HG03139 (cell line): ENCODE results near the gene LDLRAD4.
A peak's percentile ranks its signal among the peaks of the same experiment; 100 is the strongest.
"Not testable (repeated sequence)": the region's sequence is repeated elsewhere in the genome, so short reads cannot be mapped to it uniquely, and the experiment has no call there.

ENCODE experiments used
- ATAC-seq: cut with Tn5 transposase; IDR thresholded peaks from one replicate; pipeline ENCODE4 v1.9.1; 2021; ENCODE audit not compliant: unreplicated experiment

LDLRAD4 gene

DNA sequence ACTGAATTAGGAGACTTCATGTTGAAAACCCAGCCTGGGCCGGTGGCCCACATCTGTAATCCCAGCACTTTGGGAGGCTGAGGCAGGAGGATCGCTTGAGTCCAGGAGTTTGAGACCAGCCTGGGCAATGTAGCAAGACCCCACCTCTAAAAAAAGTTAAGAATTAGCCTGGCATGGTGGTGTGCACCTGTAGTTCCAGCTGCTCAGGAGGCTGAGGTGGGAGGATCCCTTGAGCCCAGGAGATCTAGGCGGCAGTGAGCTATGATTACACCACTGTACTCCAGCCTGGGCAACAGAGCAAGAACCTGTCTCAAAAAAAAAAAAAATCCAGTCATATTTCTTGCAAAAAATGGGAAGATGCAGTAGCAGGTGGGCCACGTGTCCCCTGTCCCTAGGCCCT lies 257.8 kb downstream of the LDLRAD4 start:
- ATAC-seq, result not testable (repeated sequence)

DNA sequence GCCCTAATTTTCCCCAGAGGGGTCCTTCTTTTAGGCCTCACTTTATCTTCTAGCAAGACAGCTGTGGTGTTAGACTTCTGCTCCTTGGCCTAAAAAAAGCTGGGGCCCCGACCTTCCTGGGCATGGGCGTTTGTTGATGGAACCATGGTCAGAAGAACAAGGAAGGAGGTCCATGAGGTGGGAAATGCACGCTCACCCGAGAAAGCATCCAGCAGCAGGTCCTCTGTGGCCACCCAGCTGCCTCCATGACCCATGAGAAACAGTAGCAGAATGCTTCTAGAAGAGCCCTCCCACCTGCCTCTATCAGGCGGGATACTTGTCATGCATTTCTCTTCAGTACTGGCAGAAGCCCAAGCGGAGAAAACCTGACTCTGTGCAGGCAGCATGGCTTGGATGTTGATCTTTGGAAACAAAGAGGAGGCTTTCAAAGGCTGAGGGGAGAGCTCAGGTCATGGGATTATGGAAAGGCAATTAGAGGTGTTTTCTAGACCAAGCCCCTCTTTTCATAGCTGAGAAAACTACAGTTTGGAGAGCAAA lies 258.7 kb downstream of the LDLRAD4 start:
- ATAC-seq, result no peak

DNA sequence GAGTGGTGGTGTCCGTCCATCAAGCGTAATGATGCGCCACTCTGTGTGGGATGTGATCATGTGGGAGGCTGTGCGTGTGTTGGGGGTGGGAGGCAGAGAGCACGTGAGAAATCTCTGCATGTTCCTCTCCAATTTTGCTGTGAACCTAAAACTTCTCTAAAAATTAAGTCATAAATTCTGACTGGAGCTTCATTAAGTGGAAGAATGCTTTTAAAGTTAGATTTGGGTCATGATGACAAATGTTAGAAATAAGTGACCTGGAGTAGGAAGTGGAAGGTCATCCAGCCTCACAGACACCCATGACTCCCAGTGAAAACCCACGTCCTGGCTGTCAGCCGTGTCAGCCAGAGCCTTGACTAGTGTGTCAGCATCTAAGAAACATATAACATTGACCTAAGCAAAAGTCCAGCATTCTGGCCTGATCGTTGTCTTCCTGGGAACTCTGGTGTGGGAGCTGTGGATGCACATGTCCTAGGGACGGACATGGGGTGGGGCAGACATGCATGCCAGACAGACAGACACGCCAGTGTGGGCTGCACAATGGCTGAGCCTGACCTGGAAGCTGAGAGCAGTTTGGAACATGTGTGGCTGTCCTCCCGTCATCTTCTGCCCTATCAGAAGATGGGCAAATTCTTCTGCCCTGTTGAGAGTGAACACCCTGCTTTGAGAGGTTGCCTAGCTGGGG lies 262.2 kb downstream of the LDLRAD4 start:
- no peak for ATAC-seq

DNA sequence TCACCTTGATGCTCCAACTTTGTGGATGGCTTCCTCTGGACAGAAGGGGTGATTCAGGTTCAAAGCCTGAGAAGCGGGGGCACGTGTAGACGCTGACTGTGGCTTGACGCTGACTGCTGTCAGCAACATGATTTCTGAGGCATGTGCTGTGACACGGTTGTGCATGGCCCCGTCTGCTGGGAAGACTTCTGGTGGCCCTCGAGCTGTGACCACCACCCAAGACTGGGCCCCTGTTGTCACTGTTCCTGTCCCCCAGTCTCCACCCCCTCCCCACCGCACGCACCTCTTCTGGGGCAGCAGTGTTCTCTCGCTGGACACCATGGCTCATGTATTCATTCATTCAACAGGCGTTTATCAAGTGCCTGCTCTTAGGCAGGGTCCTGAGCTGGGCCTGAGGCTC lies 262.8 kb downstream of the LDLRAD4 start:
- no peak for ATAC-seq

DNA sequence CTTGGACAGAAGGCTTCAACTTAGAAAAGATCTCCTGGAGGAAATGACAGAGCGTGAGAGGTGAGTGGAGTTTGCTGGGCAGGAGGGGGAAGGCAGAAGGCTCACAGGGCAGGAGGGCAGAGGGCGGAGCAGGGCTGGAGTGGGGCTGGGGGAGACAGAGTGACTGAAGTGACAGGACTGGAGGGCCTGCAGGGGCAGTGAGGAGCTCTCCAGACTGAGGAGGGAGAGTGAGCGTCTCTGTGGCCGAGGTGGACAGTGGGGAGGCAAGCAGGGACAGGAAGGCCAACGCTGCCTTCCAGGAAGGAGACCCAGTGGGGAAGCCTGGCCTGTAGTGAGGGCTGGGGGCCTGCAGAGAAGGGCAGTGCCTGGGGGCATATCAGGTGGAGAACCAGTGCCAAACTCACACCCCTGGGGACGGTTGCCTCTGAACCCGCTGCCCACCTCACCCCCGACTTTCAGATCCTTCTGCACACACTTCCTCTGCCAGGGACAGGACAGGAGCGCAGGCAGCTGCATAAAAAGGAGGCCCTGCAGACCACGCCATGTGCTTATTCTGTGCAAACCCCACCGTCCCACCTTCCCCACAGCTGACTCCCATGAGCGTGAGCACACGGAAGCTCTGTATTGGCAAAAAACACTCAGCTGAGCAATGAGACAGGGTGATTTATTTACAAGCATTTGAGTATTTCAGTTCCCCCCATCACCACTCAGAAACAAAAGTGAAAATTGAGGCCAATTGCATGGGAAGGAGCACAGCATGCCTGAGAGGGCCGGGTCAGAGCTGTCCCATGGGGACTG lies 263.5 kb downstream of the LDLRAD4 start:
- ATAC-seq, result peak; percentile 91

DNA sequence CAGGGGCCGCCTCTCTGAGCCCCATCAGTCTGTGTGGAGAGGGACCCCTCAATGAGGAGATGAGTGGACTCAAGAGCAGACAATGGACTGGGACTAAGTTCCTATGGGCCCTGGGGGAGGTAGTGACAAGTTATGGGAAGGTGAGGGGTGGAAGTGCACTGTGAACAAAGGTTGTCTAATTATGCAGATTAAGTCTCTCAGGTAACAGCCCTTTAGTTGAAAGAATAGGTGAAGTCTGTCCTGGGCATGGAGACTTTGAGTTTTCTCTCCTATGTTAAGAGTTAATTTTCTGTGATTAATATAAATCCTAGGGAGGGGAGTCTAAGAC lies 264.0 kb downstream of the LDLRAD4 start:
- ATAC-seq, result no peak

DNA sequence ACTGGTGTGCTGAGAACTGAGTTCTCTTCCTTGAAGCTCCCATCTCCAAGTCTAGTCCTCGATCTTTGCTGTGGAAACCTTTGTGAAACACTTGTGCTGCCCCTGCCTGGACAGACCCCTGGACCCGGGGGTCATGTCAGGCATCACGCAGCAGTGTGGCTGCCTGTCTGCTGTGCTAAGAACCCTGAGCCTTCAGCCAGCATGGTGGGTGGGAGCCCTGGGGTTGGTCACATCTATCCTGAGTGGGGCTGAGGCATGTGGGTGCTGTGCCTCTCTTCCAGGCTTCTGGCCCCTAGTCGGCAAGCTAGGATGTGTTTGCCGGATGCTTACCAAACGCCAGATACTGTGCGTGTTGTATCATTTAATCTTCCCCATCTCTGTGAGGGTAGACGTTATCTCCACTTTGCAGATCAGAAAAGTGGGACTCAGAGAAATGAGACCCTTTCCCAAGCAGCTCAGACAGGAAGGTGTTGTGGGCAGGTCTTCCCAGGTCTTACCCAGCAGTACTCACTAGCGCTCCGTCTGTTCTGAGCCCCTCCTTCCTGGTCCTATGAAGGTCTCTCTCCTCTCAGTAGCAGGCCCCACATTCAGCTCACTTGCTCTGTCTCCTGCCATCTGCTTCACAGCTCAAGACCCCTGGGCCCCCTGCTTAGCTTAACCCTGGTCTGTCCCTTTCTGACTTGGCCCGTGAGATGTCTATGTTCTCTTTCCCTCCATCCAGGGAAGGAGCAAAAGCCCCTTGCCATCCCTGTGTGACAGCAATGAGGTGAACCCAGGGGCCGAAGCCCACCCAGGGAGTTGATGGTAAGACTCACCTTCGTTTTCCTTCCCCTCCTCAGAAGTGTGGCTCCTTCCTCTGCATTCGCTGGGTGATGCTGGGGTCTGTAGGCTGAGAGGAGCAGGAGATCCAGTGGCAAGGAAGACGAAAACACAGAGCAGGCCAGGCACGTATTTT lies 265.0 kb downstream of the LDLRAD4 start:
- ATAC-seq, result no peak

DNA sequence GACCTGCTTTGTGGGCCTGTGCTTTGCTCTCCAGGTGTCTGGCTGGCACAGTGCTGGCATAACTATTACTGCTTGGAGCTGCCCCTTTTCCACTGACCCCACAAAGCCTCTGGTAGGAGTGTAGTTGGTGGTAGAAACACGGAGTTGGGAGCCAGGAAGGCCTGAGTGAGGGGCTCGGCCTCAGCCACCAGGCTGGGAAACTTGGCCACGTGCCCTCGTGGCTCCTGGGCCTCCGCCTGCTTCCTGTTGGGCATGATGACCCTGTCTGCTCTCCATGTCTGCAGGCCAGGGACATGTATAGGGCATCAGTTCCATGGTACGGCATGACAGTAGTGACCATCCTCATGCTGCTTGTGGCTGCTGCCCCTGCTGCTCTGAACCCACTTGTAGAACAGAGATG lies 266.6 kb downstream of the LDLRAD4 start:
- no peak for ATAC-seq

DNA sequence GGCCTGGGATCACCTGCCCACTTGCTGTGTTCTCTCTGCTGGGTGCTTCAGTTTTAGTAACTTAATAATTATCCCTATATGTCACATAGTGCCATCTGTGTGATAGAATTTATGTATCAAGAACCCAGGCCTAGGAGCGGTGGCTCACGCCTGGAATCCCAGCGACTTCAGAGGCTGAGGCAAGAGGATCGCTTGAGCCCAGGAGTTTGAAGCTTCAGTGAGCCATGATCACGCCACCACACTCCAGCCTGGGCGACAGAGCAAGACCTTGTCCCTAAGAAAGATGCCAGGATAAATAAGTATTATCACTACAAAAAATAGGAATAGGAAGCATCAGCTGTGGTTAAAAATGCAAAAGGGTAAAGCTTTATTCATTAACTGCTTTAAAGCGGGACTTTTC lies 267.0 kb downstream of the LDLRAD4 start:
- no peak for ATAC-seq

DNA sequence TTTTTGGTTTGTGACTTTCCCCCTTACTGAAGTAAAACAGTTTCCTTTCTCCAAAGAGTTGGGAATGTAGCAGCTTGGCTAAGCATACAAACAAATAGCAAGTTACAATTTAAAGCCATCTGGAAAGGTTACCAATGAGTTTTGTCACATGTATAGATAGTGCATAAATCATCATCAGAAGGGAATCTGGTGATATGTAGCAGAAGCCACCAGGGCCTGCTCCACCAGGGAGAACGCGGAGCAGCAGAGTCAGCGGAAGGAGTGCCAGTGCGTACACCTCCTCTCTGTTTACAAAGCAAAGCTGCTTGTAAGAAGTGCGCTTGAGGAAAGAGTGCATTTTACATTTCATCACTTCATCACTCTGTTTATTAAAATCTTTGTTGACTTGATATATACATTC lies 267.7 kb downstream of the LDLRAD4 start:
- no peak for ATAC-seq

DNA sequence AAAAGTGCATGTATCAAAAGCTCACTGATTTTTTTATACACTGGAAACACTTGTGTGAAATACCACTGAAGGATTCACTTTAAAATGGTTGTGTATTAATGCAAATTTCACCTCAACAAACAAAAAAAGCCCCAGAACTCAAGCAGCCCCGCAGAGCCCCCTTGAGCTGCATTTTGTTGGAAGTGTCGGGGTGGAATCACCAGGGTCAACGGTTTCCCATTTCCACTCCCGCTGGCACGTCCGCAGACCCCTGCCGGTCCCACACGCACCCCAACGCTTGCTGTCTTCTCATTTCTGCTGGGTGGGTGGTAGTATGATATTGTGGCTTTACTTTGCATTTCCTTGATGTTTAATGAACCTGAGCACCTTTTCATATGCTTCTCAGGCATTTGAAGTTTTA lies 268.1 kb downstream of the LDLRAD4 start:
- no peak for ATAC-seq

DNA sequence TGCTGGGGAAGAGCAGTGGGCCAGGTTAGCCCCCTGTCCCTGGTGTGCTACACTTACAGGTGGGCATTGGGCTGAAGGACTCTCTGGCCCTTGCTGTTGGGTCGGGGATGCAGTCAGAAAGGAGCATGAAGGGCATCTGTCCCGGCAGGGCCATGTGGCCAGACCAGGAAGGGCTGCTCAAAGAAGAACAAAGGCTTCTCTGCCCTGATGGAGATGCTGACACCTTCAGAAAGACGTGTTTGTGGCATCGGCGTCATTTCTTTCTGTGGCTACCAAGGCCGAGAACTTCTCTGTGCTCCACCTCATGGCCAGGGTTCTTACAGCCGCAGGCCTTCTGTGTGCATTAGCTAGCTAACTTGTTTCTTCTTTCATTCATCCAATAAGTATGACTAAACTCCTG lies 268.7 kb downstream of the LDLRAD4 start:
- no peak for ATAC-seq

DNA sequence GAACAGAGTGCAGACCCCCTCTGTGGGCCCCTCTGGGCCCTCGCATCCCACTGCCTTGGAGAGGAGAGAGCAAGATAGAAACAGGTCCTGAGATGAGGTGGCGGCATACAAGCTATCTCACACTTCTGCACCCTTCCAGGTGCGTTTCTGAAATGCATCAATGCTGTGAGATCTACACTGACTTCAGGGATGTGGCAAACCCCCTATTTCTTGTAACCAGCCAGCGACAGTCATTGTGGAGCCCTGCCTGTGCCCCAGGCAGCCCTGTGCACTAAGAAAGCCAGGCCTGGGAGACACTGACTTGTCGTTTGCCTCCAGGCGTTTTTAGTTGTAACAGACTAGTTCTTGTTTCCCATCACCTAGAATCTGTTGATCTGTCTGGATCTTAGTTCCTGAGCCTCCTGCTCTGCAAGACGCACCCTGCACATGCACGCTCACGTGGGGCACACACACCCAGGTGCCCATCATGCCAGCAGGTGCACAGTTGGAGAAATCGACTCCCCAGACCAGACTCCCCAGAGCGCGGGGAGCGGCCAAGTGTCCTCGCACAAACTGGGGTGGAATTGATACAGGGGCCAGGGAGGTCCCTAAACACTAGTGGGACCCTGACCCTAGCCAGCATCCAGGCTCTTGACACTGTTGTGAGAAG lies 269.8 kb downstream of the LDLRAD4 start:
- no peak for ATAC-seq

DNA sequence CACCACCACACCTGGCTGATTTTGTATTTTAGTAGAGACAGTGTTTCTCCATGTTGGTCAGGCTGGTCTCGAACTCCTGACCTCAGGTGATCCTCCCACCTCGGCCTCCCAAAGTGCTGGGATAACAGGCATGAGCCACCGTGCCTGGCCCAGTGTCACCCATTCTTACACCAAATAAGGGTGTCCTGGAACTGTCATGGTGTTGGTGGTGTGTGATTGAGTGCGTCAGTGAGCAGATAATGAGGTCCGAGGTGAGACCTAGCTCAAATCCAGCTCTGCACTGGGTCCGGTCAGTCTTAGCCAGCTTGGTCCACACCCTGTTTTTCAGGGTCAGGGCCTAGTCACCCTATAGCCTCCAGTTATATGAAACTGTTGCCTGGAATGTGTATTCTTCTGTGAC lies 270.7 kb downstream of the LDLRAD4 start:
- not testable (repeated sequence) for ATAC-seq

DNA sequence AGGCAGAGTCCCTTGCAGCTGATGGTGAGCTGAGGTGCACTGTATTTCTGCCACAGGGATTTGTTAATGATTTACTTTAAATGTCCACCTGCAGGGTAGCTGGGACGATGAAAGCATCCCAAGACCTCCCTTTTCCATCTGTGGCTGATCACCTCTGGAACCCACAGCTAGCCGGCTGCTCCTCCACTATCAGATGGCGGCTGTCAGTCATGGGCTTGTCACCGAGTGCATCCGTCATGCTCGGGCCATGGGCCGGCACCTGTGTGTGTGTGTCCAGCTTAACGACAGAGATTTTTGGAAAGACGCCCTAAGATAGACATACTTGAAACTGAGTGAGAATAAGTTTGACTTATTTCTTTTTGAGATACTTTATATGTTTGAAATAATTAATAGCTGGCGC lies 272.6 kb downstream of the LDLRAD4 start:
- ATAC-seq, result no peak

DNA sequence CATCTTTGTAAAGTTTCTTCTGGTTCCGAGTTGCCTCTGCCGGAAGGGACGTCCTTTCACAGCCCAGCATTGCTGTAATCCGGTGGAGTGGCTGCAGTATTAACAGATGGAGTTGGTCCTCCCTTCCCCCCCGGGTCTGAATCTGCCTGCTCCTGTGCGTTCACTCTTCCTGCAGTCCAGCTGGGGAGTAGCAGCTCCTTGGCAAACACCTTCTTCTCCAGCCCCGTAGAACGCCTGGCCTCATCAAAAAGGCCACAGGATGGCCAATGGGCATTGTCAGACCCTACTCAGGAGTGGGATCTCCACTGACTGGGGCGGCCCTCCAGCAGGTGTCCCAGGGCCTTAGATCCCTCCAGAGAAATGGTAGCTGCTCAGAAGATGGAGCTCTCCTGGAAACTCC lies 273.8 kb downstream of the LDLRAD4 start:
- ATAC-seq, result no peak

DNA sequence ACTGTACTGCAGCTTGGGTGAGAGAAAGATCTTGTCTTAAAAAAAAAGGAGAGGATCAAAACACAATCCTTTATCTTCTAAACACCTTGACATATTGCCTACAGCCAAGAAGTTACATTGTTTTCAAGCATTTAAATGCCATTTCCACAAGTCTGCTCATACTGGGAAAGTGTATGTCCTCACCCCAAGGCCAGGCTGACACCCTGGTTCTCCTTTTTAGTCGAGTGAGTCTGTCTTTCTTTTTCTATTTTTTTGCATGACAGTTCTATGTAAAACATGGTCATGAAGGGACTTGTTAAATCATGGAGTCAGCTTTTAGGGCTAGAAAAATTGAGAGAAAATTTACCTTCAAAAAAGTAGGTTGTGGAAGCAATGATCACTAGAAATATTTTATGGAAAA lies 274.5 kb downstream of the LDLRAD4 start:
- ATAC-seq, result no peak

DNA sequence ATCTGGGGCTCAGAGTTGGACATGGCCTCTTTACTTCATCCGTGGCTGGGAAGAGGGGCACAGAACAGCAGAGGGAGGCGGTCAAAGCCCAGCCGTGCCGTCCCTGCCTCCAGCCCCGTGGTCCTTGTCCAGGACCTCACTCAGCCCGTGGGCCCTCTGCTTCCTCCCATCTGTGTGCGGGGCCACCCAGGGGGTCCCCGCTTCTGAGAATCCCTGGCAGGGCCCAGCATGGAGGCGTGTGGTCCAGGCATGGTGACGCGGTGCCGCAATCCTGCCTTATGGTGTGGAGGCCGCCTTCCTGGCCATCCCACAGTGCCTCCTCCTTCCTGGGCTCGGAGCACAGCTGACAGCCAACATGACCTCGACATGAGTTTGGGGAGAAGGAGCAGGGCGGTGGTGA lies 275.2 kb downstream of the LDLRAD4 start:
- no peak for ATAC-seq

DNA sequence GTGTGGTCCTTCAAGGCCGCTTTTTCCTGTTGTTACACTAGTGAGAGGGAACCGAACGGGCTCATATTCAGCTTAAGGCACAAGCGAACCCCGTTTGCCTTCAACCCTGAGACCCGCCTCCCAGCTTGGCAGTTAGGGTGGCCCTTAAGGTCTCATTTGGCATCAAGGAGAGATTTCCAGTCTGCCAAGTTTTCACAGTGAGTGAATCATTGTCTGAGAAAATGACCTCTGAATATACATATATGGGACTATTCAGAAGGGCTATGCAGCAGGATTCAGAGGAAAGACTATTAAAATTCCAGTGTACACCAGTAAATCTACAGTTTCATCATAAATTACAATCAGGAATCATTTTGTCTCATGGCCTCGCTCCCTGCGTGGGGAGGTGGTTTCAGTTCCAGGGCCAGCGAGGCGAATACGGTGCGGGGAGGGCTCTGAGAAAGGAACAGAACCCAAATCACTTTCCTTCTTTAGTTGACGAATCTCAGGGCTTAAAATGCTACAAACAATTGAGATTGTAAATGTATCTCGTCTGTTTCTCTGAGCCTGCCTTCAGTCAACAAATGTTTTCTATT lies 276.4 kb downstream of the LDLRAD4 start:
- ATAC-seq, result no peak

DNA sequence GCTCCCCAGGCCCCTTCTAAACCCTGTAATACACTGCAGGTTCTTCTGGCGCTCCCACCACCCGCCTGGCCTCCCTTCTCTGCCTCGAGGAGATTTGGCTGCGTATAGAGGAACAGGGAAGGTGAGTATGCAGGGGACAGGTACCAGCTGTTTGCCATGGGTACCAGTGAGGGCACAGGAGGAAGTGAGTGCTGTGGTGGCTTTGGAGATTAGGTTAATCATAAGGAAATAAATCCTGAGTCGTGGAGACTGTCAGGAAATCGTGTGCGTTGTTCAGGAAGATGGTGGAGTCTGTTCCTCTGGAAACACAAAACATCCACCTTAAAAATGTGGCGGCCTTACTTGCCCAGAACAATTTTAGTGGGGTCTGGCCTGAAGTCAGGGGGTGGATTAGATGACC lies 277.4 kb downstream of the LDLRAD4 start:
- ATAC-seq, result no peak
